Endothelial cell of umbilical vein (primary cell): Measurements from ENCODE around the gene SLC6A2.

Experiments used
- CTCF ChIP-seq, 2 donors: IDR thresholded peaks; 1 replicate in 1 of 2; 2 replicates in 1 of 2; pipeline ENCODE4 v1.5.1; 2011; ENCODE audit warnings: low read length in 2 of 2, mild to moderate bottlenecking in 2 of 2, moderate library complexity in 2 of 2, control low read depth in 1 of 2, inconsistent platforms in 1 of 2, low read depth in 1 of 2; ENCODE audit not compliant: insufficient read depth in 1 of 2; ENCODE audit errors: extremely low read depth in 1 of 2
- EZH2 ChIP-seq: IDR thresholded peaks from 2 replicates; pipeline ENCODE4 v1.6.1; 2012; ENCODE audit warnings: borderline replicate concordance, low read depth, mild to moderate bottlenecking, moderate library complexity, low read length, inconsistent platforms; ENCODE audit not compliant: severe bottlenecking
- FOS ChIP-seq: IDR thresholded peaks from 2 replicates; pipeline ENCODE4 v1.6.1; 2011; ENCODE audit warnings: mild to moderate bottlenecking, low read length, moderate library complexity, borderline replicate concordance; ENCODE audit not compliant: insufficient read depth
- MAX ChIP-seq: IDR thresholded peaks from 2 replicates; pipeline ENCODE4 v1.6.1; 2011; ENCODE audit not compliant: insufficient read depth, insufficient read length
- MYC ChIP-seq: IDR thresholded peaks from one replicate; pipeline ENCODE4 v1.6.1; 2011; ENCODE audit warnings: mild to moderate bottlenecking, low read depth, low read length
- POLR2A ChIP-seq: IDR thresholded peaks from 2 replicates; pipeline ENCODE4 v1.6.1; 2012; ENCODE audit warnings: low read depth, mild to moderate bottlenecking, control low read depth, low read length
- POLR2AphosphoS5 ChIP-seq: IDR thresholded peaks from 2 replicates; pipeline ENCODE4 v1.6.1; 2012; ENCODE audit warnings: low read depth, mild to moderate bottlenecking, control low read depth, low read length, moderate library complexity; ENCODE audit not compliant: insufficient read depth

DNA sequence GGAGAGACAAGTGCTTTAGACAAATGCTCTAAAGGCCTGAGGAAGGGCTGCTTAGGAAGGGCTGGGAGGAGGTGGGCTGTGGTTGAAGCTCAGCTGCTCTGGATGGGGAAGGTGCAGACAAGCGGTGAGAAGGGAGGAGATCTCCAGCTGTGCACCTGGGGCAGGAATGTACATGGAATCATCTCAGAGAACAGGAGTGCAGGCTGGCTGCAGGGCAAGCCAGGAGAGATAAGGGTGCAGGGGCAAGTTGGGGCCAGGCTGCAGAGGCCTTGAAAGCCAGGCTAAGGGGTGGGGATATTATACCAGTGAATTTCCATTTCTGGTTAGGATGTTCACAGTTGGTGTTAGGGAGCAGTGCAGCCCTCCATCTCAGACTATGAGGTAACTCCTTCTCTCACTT, 4.2 kb downstream of the SLC6A2 start:
- TF ChIP-seq EZH2 (no peak), MAX (no peak), CTCF (IDR thresholded peaks at IDR 0.05; ENCODE audit: extremely low read depth in 1 of 2, insufficient read depth in 1 of 2, low read depth in 1 of 2, low read length in 2 of 2) (no peak), POLR2A (no peak), FOS (no peak), POLR2AphosphoS5 (no peak), MYC (no peak)
